ENCODE data around the gene RIMBP3B. TPM values are rescaled to one million over a fixed set of nuclear protein-coding genes. Genes with fewer than 3 reads are reported as not detected.
A peak's percentile ranks its signal among the peaks of the same experiment; 100 is the strongest.
"Not testable (repeated sequence)": the region's sequence is repeated elsewhere in the genome, so short reads cannot be mapped to it uniquely, and the experiment has no call there.

Gene RIMBP3B
- total and polyA plus RNA-seq, 2 of the 8 experiments (the other 6 are each of a cell fraction or from before 2014, with no cell fraction given): 0.02 to 0.19 TPM

- H4K91ac ChIP-seq (replicated peaks; ENCODE audit: insufficient read length, low read length); H2BK20ac ChIP-seq (ENCODE audit: low read length); H4K5ac ChIP-seq (ENCODE audit: insufficient read length, low read depth, low read length); H3K27me3 ChIP-seq (replicated peaks in 1 of 4; ENCODE audit: control insufficient read depth in 3 of 4, extremely low read depth in 1 of 4, insufficient read depth in 3 of 4, low read length in 3 of 4); H3K23ac ChIP-seq (ENCODE audit: insufficient read length); H3K14ac ChIP-seq (ENCODE audit: insufficient read length); H3K36me3 ChIP-seq (ENCODE audit: control insufficient read depth in 2 of 4, insufficient read depth in 4 of 4, low read length in 3 of 4); H3K4me1 ChIP-seq (replicated peaks in 1 of 4; ENCODE audit: control insufficient read depth in 3 of 4, insufficient read depth in 4 of 4, low read length in 3 of 4); H3K9ac ChIP-seq (replicated peaks in 1 of 4; ENCODE audit: extremely low read depth in 1 of 4, low read depth in 3 of 4, low read length in 3 of 4); CTCF ChIA-PET (ENCODE audit: partially characterized antibody); H3K23me2 ChIP-seq (ENCODE audit: low read depth, low read length); H3K4me2 ChIP-seq (ENCODE audit: insufficient read depth in 1 of 2, low read depth in 2 of 2, low read length in 2 of 2); H4K8ac ChIP-seq (ENCODE audit: extremely low read depth, insufficient read depth, low read length); POLR2A ChIA-PET (ENCODE audit: partially characterized antibody); FAIRE-seq; H2BK120ac ChIP-seq (replicated peaks; ENCODE audit: low read depth, low read length); H2BK12ac ChIP-seq (ENCODE audit: low read depth, low read length); H3K79me1 ChIP-seq (ENCODE audit: low read depth, low read length); H3K4ac ChIP-seq (replicated peaks; ENCODE audit: insufficient read length, low read depth, low read length); H2BK15ac ChIP-seq (ENCODE audit: low read length); H3K56ac ChIP-seq (replicated peaks; ENCODE audit: insufficient read length, low read depth, low read length); H3K4me3 ChIP-seq (ENCODE audit: extremely low read depth in 1 of 4, insufficient read depth in 2 of 4, low read depth in 3 of 4, low read length in 4 of 4); H3K18ac ChIP-seq (ENCODE audit: extremely low read depth, low read length); H2AFZ ChIP-seq (ENCODE audit: low read length); H2AK5ac ChIP-seq (ENCODE audit: low read depth, low read length); H3K79me2 ChIP-seq (ENCODE audit: control insufficient read depth in 1 of 2, insufficient read depth in 2 of 2, low read length in 2 of 2); H2BK5ac ChIP-seq (ENCODE audit: low read depth, low read length); H4K20me1 ChIP-seq (replicated peaks in 1 of 2; ENCODE audit: control insufficient read depth in 1 of 2, insufficient read depth in 2 of 2, low read length in 2 of 2); H3K27ac ChIP-seq (ENCODE audit: low read depth, low read length); H3K9me3 ChIP-seq (ENCODE audit: insufficient read depth in 2 of 2, low read depth in 1 of 2, low read length in 1 of 2): not testable (repeated sequence)
- DNase-seq (ENCODE audit: low read depth in 1 of 2, low spot score in 2 of 2): peak in 1 of 2 experiments; percentile 26
- 100% methylated on average over 1 of the region's 12 CpGs; no CpG with 5 or more reads in 1 of the 2 experiments for WGBS, 2 experiments (ENCODE audit: extremely low coverage in 1 of 2, insufficient coverage in 1 of 2, insufficient read length in 1 of 2, insufficient replicate concordance in 2 of 2, low coverage in 1 of 2, low lambda C conversion rate in 2 of 2, missing lambda C conversion rate in 1 of 2)
Measured at GRCh38 chr22:21435998-21436810, 52.7 kb downstream of the RIMBP3B start.

- H3K79me1 ChIP-seq (ENCODE audit: low read depth, low read length); H3K4me2 ChIP-seq (ENCODE audit: insufficient read depth in 1 of 2, low read depth in 2 of 2, low read length in 2 of 2); H3K79me2 ChIP-seq (ENCODE audit: control insufficient read depth in 1 of 2, insufficient read depth in 2 of 2, low read length in 2 of 2); CTCF ChIA-PET (ENCODE audit: partially characterized antibody); H2BK12ac ChIP-seq (ENCODE audit: low read depth, low read length); H2BK15ac ChIP-seq (ENCODE audit: low read length); H3K18ac ChIP-seq (ENCODE audit: extremely low read depth, low read length); H2BK20ac ChIP-seq (ENCODE audit: low read length); H3K9me3 ChIP-seq (ENCODE audit: insufficient read depth in 2 of 2, low read depth in 1 of 2, low read length in 1 of 2); H2BK120ac ChIP-seq (replicated peaks; ENCODE audit: low read depth, low read length); H3K4me1 ChIP-seq (replicated peaks in 1 of 4; ENCODE audit: control insufficient read depth in 3 of 4, insufficient read depth in 4 of 4, low read length in 3 of 4); H3K4ac ChIP-seq (replicated peaks; ENCODE audit: insufficient read length, low read depth, low read length); H3K23me2 ChIP-seq (ENCODE audit: low read depth, low read length); H3K14ac ChIP-seq (ENCODE audit: insufficient read length); H4K8ac ChIP-seq (ENCODE audit: extremely low read depth, insufficient read depth, low read length); H2AK5ac ChIP-seq (ENCODE audit: low read depth, low read length); H2AFZ ChIP-seq (ENCODE audit: low read length); H4K91ac ChIP-seq (replicated peaks; ENCODE audit: insufficient read length, low read length); H3K27ac ChIP-seq (ENCODE audit: low read depth, low read length); H4K5ac ChIP-seq (ENCODE audit: insufficient read length, low read depth, low read length); H3K23ac ChIP-seq (ENCODE audit: insufficient read length); POLR2A ChIA-PET (ENCODE audit: partially characterized antibody); H3K4me3 ChIP-seq (ENCODE audit: extremely low read depth in 1 of 4, insufficient read depth in 2 of 4, low read depth in 3 of 4, low read length in 4 of 4); H2BK5ac ChIP-seq (ENCODE audit: low read depth, low read length); H4K20me1 ChIP-seq (replicated peaks in 1 of 2; ENCODE audit: control insufficient read depth in 1 of 2, insufficient read depth in 2 of 2, low read length in 2 of 2); H3K56ac ChIP-seq (replicated peaks; ENCODE audit: insufficient read length, low read depth, low read length); H3K36me3 ChIP-seq (ENCODE audit: control insufficient read depth in 2 of 4, insufficient read depth in 4 of 4, low read length in 3 of 4); FAIRE-seq; H3K9ac ChIP-seq (replicated peaks in 1 of 4; ENCODE audit: extremely low read depth in 1 of 4, low read depth in 3 of 4, low read length in 3 of 4); H3K27me3 ChIP-seq (replicated peaks in 1 of 4; ENCODE audit: control insufficient read depth in 3 of 4, extremely low read depth in 1 of 4, insufficient read depth in 3 of 4, low read length in 3 of 4): not testable (repeated sequence)
- DNase-seq (ENCODE audit: low read depth in 1 of 2, low spot score in 2 of 2): peak in 1 of 2 experiments; percentile 36
- 88% methylated on average over 4 of the region's 6 CpGs; no CpG with 5 or more reads in 1 of the 2 experiments for WGBS, 2 experiments (ENCODE audit: extremely low coverage in 1 of 2, insufficient coverage in 1 of 2, insufficient read length in 1 of 2, insufficient replicate concordance in 2 of 2, low coverage in 1 of 2, low lambda C conversion rate in 2 of 2, missing lambda C conversion rate in 1 of 2)
Measured at GRCh38 chr22:21438013-21438412, 54.5 kb downstream of the RIMBP3B start.
